ENCODE measurements around the gene TMEM192. TPM values are rescaled to one million over a fixed set of nuclear protein-coding genes. Genes with fewer than 3 reads are reported as not detected.
"Not testable (repeated sequence)": the region's sequence is repeated elsewhere in the genome, so short reads cannot be mapped to it uniquely, and the experiment has no call there.

Gene TMEM192
- total RNA-seq (2014; rRNA removed; shearing (Covaris generic)): 19.2 and 30.9 TPM in 2 replicates
- 17.0 and 21.1 TPM in 2 replicates for polyA plus RNA-seq (2015; cell fraction: cytosol; rRNA removed)
- 11.3 and 11.8 TPM in 2 replicates for polyA plus RNA-seq (2015; cell fraction: nucleus; rRNA removed)

DNA sequence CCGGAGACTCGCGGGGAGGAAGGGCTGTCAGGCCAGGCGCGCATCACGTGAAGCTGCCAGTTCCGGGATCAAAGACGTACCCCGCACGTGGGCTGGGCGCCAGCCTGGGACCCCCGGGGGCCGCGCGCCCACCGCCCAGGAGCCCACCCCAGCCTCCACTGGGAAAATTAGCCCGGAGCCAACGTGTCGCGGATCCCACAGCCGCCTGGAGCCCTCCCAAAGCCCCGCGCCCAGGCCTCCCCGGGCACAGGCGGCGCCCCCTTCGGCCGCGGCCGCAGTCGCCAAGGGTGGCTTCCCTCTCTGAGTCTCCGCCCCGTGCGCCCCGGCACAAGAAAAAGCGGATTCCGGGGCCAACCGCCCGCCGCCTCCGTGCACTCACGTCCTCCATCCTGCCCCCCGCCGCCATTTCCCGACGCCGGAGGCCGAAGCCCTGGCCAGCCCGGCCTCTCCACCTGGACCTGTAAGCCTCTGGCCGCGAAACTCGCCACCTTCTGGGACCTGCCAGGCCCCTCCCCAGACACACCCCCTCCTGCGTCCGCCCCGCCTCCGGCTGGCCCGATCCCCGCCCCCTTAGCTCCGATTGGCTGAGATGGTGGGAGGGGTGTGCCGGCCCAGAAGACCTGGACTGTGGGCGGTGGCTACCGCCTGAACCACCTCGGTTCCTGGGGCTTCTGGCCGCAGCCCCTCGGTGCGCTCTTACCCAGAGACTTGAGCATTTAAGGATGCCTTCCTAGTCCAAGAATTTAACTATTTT lies at the start of gene TMEM192:
Gene TMEM192 (minus strand): TSS at position 493 of the 754 bp plus-strand sequence. CDS start 87 bp downstream, at position 406.
- peak; percentile 86 for DNase-seq (ENCODE audit: low read depth)

- DNase-seq (ENCODE audit: low read depth): no peak
Observed at GRCh38 chr4:165158762-165159161, 46.1 kb upstream of the TMEM192 start.

- no peak for DNase-seq (ENCODE audit: low read depth)
Observed at GRCh38 chr4:165156906-165157305, 44.2 kb upstream of the TMEM192 start.

- DNase-seq (ENCODE audit: low read depth): no peak
Observed at GRCh38 chr4:165154482-165154881, 41.8 kb upstream of the TMEM192 start.

DNA sequence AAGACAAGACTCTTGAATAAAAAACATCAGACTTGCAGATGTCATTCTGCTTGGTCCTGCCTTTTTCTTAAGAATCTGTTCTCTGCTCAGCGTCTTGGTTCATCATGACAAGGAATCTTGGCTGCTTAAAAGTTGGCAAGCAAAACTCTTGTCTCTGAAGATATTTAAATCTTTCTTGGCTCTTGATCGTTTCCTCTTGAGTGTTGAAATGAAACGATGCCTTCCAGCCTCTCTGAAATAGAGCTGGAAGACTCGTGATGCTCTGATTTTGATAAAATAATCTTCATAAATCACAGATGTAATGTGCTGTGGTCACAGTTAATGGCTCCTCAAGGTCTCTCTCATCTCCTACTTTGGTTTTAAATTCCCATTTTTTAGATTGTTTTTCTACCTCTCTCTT lies 39.9 kb upstream of the TMEM192 start:
- DNase-seq (ENCODE audit: low read depth): no peak

DNA sequence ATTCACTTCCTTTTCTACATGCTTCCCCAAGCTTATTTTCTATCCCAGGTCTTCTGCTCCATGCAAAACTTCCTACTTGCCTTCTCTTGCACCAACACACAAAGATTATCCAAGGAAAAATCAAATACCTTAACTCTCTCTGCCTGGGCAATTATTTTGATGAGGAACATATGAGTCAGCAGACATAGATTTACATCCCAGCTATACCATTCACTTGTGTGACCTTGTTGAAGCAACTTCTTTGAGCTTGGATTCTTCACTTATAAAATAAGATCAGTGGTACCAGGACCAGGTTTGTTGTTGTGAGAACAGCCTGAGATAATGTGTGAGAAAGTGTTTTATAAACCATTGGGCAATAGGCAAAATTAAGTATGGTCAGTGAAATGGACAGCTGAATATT lies 39.1 kb upstream of the TMEM192 start:
- peak; percentile 50 for DNase-seq (ENCODE audit: low read depth)

DNA sequence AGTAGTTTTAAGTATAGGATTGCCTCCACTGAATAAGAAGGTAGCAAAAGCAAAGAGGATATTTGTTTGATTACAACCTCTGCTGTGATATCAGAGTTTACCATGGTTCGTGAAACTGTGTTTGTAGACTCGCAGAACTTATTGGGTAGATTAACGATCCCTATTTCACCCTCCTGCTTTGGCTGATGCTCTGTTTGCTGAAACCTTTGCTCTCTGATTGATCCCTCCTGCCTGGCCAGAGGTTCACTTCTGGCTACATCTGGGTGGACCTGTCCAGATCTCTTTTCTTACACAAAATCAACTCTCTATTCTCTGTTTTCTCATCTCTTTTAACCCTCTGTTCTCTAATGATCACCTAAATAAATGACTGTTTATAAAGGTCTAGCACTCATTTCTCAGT lies 37.9 kb upstream of the TMEM192 start:
- no peak for DNase-seq (ENCODE audit: low read depth)

DNA sequence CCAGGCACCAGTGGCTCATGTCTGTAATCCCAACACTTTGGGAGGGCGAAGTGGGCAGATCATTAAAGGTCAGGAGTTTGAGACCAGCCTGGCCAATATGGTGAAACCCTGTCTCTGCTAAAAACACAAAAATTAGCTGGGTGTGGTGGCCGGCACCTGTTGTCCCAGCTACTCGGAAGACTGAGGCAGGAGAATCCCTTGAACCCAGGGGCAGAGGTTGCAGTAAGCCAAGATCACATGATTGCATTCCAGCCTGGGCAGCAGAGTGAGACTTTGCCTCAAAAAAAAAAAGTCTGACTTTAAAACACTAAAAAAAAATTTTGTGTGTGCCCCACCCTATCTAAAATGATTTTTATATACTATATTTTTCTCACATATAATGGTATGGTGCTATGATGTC lies 26.2 kb upstream of the TMEM192 start:
- DNase-seq (ENCODE audit: low read depth): no peak

- DNase-seq (ENCODE audit: low read depth): no peak
Observed at GRCh38 chr4:165137205-165137604, 24.5 kb upstream of the TMEM192 start.

DNA sequence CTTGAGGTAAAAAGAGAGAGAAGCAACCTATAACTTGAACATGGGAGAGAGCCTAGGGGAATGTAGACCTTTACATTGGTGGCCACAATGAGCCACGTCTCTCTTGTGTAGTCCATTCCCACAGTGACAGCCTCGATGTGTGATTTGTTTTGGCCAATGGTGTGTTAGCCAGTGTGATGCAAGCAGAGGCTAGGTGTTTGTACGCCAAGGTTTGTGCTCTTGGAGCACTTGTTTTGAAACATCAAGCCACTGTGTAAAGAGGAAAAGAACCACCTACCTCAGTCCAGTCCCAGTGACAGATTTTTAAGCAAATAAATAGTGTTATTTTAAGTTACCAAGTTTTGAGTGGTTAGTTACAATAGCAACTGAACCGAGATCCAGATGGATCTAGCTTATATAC lies 23.9 kb upstream of the TMEM192 start:
- no peak for DNase-seq (ENCODE audit: low read depth)

DNA sequence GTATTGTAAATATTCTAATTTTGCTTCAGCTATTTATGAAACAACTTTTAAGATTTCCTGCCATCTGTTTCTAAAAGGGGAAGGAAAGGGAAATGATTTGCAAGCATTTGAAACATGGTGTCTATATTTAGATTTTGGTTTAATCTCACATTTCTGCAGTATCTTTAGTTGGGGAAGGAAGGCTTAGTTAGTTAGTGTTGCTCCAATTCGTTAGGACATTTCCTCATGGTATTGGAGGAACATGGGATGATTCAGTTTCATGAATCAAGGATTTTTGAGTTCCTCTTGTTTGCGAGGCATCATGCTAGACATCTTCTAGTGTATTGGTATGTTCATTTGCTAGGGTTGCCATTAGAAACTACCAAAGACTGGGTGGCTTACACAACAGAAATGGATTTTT lies 20.5 kb upstream of the TMEM192 start:
- DNase-seq (ENCODE audit: low read depth): no peak

DNA sequence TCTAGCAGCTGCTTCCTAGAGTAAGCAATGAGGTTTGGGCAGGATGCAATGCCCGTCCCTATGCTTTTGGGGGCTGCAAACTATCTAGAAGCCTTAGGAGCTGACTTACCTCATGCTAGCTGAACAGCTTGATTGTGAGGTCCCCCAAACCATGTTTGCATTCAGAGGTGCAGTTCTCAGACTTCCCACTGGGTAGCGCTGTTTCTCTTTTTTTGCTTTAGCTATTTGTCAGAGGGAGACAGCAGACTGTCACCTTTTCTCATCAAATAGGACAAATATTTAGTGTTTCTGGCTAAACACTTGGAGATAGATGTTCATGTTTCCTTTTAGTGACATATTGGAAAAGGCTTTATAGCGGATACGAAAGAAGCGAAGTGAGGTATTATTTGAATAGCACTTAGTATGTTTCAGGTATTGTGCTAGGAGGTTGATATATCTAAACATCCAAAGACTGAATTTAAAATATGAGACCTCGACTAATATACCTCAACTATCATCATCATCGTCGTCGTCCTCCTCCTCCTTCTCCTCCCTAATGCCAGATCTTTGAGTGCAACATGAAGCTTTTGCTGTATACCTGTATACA lies 18.7 kb upstream of the TMEM192 start:
- peak; percentile 68 for DNase-seq (ENCODE audit: low read depth)

DNA sequence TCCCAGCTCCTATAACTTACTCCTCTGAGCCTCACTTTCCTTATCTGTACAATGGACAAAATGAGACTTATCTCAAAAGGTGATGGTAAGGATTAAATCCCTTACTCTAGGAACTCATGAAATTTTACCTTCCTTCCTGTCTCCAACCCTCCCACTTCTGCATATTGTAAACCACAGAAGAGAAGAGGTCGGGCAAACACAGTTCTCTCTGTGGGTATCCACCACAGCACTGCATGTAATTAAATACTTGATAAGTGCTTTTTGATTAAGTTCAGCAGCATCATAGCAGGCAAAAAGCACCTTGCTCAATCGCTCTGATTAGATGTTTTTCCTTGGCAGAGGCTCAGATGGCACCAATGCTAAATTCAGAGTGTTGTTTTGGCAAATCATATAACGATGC lies 17.3 kb upstream of the TMEM192 start:
- DNase-seq (ENCODE audit: low read depth): no peak

GRCh38 chr4:165125869-165126499 lies 13.3 kb upstream of the TMEM192 start:
- DNase-seq (ENCODE audit: low read depth): not testable (repeated sequence)

DNA sequence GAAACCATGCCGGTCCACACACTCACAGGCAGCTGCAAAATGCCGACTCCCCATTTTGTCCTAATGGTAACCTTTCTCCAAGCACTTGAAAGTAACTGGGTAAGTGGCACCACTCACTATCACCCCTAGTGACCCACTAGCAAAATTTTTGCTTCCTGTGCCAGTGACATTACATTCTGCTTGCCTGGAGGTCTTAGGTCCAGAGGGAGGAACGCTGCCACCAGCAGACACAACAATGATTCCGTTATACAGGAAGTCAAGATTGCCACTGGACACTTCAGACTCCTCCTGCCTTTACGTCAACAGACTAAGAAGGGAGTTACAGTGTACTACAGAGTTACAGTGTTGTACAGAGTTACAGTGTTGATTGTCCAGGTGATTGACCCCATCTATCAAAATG lies 11.8 kb upstream of the TMEM192 start:
- DNase-seq (ENCODE audit: low read depth): no peak

DNA sequence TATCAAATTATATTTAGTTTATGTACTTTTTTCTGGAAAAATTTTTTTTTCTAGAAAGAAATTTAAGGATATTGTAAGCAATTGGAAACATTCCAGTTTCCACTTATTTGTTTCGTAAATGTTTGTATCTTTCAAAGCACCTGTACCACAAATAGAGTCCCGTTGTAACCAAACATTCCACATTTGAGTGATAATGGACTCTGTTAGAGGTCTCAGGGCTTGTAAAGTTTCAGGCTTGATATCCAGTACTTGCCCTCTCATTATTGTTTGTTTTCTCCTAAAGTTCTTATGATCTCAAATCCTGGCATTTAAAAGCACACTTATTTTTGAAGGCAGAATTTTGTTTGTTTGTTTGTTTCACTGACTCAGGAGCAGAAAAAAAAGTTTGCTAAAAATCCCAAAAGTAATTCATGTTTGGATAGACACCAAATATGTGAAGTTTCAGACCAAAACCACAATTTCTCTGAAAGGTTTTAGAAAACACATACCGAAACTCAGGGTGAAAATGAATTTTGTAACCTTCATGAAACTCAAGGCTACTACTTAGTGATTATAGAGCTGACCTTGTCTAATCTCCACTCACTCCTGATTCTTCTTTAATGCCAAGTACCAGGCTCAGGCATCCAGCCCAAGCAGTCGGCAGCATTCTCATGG lies 5.7 kb upstream of the TMEM192 start:
- DNase-seq (ENCODE audit: low read depth): no peak

DNA sequence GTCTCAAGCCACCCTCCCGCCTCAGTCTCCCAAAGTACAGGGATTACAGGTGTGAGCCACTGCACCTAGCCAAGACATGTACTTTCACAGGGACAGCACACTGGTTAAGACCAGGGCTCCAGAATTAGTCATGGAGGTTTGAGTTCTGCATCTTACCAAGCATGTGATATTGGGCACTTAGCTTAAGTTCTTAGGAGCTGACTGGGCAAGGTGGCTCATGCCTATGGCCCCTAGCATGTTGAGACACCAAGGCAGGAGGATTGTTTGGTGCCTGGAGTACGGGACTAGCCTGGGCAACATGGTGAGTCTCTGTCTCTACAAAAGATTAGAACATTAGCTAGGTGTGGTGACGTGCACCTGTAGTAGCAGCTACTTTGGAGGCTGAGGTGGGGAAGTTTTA lies 2.6 kb upstream of the TMEM192 start:
- DNase-seq (ENCODE audit: low read depth): no peak

DNA sequence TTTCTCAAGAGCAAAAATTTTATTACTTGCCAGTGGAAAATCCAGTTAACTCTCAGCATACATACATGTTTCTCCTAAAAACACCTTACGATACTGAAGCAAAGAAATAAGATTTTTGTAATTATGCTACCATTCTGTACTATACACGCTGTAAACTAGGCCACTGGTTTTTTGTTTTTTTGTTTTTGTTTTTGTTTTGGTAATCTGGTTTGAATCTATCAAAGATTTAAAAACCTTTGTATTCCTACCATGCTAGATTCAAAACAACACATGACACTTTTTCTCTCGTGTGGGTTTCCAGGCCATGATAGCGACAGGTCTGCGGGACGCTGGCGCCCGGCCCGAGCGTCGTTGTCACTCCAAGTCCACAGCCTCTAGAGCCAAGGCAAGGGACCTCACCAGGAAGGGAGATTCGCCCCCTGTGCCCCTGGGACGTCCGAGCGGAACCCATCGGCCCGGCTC lies 723 bp downstream of the TMEM192 start:
- DNase-seq (ENCODE audit: low read depth): no peak

GRCh38 chr4:165106518-165106917 lies 6.1 kb downstream of the TMEM192 start:
- no peak for DNase-seq (ENCODE audit: low read depth)

DNA sequence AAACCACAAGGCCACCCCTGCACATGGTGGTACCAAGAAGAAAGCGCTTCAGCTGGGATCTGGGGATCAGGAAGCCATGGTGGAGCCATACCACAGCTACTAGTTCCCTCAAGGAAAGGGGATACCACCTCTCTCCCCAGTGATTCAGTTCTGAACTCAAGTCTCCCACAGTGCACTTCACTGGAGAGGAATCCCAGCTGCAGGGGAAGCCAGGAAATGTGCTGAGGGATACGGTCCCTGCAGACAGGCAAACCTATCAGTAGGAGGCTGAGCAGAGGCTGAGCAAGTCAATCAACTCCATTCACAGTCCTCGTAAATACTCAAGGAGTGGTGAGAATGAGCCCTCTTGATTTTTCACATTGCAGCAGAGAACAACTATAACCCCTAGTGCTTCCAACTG lies 11.0 kb downstream of the TMEM192 start:
- no peak for DNase-seq (ENCODE audit: low read depth)

GRCh38 chr4:165096776-165097175 lies 15.9 kb downstream of the TMEM192 start:
- DNase-seq (ENCODE audit: low read depth): peak; percentile 42

GRCh38 chr4:165095291-165095690 lies 17.4 kb downstream of the TMEM192 start:
- DNase-seq (ENCODE audit: low read depth): no peak

Data from HT1080 (cell line).